Effector CD8-positive, alpha-beta T cell (primary cell): Measurements from ENCODE around the gene SLC20A1.
A peak's percentile ranks its signal among the peaks of the same experiment; 100 is the strongest.

Source experiments
- DNase-seq: peaks from one replicate; lab custom pipeline; 2025; lab: John Stamatoyannopoulos, UW

The SLC20A1 gene

DNA sequence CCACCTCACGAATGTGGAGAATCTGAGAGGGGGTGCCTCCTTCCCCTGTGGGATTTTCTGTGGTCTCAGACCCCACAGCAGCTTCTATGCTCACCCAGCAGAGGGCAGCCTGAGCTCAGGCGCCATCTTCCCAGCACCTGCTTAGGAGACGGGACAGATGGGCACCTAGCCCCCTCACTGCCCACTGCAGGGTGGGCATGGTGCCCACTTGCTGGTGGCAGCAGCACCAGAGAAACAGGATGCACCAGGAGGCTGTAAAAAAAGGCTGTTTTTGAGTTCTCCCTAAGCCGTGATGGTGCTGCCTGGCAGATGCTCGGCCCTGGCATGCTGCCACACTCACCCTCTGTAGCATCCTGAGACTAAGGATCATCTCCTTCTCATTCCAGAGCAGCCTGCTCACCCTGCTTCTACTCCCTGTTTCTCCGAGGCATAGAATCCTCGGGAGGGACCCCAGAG lies 19.1 kb upstream of the SLC20A1 start:
- DNase-seq: peak; percentile 43

DNA sequence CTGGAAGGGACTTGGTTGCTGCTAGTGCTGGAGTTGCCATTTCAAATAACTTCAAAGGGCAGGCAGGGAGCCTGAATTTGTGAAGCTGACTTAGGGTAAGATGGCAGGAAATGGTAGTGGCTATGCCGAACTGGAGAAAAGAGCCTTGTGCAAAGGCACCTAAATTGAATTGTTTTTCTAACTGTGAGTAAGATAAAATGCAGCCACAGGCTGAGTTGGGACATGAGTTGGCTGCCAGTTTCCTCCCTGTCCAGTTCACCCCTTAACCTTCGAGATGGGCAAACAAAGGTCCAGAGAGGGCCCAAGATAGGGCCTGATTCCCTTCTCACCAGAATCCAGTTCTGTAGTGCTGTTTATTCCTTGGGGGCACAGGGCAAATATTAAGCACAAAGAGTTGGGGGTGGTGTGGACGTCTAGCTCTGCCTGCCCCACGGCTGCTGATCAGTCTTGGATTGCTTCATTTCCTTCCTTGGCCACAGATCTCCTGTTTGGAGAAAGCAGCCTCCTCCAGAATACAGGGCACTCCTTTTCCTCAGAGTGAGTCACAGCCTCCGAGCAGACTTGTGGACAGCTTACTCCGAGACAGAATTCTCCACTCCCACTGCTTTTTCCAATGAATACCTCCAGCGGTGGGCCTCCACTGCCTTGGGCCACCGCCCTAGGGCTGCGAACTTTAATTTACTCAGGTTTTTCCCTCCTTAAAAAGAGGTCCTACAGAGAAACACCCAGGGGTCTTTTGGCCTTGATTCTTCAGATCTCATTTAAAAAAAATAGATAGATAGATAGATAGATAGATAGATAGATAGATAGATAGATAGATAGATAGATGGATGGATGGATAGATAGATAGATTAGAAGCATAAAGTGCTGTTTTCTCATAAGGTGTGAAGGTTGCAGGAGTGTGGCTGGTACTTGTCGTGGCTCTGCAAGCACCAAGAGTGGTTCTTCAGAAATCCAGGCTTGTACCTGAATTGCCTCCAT lies 18.4 kb upstream of the SLC20A1 start:
- no peak for DNase-seq

DNA sequence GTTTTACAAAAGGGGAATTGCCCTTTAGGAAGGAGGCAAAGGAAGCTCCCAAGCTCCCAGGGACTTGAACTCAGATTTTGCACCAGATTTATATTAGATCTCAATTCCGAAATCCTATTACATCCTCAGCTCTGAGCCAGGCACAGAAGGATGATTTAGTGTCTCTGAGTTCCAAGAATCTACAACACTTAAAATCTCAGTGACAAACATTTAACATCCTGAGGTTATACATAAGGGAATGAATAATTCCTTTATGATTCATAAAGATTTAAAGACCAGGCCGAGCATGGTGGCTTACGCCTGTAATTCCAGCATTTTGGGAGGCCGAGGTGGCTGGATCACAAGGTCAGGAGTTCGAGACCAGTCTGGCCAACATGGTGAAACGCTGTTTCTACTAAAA lies 16.5 kb upstream of the SLC20A1 start:
- no peak for DNase-seq

DNA sequence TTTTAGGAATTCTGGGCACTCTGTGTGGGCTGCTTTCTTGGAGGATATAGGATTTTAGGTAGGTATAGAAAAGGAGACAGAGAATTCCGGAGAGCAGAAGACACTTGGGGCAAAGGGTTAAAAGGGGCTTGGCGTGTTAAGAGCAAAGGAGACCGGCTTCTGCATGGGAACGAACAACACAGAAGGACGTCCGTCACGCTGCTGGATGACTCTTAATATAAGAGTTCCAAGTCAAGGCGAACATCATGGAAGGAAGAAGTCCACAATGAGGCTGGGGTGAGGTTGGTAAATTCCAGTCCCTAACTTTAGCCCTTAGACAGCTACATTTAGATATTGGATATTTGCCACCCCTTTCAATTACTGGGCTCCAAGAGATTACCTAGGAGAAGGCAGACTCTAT lies 15.9 kb upstream of the SLC20A1 start:
- DNase-seq: no peak

DNA sequence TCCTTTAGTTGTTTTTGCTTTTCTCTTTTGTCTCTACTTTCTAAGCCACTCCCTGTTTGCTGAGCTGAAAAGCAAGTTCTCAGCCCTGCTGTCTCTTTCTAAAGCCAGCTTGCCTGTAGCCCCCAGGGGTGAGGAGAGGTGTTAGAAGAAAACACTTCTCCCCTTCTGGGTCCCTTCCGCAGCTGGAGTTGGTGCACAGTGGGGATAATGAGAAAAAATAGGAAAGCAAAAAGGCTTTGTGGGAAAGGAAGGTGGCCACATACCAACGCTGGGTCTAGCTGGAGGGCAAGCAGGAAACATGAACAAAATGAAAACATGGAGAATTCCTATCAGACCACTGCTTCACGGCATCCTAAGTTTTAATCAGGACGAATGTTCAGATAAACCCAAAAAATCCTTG lies 15.5 kb upstream of the SLC20A1 start:
- no peak for DNase-seq

DNA sequence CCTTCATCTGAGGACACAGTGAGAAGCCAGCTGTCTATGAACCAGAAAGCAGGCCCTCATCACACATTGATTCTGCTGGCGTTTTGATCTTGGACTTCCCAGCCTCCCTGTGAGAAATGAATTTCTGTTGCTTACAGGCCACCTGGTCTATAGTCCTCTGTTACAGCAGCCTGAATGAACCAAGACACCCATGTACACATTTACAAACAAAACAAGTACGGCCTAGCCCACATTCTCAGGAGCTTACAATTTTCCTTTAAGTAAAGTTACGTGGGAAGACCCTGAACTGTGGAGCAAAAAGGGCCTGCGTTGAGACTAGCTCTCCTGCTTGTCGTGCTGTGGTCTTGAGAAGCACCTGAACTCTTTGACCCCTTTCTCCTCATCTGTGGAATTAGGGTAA lies 12.0 kb upstream of the SLC20A1 start:
- no peak for DNase-seq

DNA sequence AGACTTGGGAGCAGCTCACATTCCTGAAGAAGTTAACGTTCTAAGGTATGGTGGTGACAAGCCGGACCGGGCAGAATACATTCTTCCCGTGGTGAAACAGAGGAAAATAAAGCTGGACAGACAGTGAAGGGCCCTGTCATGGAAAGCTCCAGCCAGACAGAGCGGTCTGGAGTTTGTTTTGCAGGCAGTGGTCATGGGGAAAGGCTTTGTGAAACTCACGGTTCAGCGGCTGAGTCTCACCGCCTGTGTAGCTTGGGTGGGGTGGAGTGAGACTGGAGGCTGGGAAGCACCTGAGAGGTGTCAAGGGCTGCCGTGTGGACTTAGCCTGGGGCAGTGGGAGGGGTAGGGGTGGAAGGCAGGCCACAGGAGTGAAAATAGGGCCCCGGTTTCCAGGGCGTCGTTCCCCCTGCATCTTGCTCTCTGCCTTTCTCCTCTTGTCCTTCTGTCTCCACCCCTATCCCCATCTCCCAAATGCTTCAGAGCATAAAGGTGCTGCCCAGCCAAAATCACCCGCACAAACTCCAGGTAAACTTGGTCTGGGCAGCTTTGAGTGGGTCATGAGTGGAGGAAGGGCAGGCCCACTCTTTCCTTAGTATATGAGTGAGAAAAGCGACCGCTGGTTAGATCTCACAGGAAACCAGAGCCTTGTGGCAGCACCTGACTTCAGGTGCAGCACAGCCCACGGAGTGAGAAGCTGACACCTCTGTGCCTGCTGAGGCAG lies 11.4 kb upstream of the SLC20A1 start:
- DNase-seq: no peak

DNA sequence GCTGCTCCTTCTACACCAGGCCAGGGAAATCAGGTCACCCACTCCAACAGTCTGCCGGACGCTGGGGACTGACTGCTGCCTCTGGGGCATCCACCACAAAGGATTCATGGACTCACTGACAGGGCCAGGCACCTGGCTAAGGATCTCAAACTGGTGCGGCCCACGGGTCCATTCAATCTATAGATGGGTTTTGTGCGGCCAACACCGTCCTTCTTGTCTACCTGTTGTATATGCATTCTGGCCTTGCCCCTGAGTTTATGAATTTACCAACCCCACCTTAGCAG lies 10.9 kb upstream of the SLC20A1 start:
- no peak for DNase-seq

DNA sequence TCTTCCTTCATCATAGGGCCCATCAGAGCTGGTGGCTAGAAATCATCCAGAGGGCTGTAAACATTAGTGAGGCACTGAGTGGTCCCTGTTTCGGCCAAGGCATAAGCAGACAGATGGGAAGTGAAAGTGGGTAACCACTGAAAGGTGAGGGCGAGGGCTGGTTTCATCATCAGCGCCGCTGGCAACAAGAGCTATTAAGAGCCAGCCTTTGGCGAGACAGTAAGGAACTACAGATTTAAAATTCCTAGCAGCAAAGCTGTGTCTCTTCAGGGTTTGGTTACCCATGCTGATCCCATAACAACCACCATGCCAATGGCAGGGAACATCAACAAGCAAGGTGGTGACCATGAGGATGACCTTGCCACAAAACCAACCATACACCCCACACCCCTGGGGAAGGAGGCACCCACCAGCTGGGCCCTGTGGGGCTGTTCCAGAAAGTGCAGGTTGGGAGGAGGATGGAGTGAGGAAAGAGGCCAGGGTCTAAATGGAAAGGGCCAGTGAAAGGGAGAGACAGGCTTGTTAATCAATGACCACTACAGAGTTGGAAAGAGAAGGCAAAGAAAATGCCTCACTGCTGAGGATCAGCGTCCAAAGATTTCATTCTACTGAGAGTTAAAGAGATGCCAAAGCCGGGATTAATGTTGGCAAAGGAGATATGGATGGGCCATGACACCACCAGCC lies 9.0 kb upstream of the SLC20A1 start:
- DNase-seq: no peak

DNA sequence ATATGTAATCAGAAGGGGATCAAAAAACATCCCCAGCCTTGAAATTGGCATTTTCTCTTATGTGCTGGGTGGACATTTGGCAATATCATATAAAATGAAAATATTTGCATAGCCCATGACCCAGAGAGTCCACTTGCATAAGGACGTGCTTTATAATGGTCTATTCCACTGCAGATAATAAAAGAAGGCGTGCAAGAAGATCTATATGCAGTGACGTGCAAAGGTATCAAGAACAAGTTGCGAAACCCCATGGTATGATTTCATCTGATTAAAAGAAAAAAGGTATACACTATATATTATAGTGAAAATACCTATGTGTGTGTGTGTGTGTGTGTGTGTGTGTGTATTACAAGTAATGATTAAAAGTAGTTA lies 8.5 kb upstream of the SLC20A1 start:
- no peak for DNase-seq

DNA sequence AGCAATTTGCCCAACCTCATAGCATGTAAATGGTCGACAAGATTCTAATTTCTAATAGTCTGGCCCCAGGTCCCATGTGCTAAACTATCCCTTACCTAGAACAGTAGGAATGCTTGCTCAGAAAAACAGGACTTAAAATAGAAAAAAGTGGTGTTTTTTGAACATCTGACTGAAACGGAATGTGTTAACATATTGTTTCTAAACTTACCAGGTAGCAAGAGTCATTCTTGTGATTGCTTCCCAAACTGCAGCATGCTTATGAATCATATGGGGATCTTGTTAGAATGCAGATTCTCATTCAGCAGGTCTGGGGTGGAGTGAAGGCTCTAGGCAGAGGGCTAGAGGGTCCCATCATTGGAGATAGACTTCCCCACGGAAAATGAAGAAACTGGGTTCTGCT lies 5.8 kb upstream of the SLC20A1 start:
- no peak for DNase-seq

DNA sequence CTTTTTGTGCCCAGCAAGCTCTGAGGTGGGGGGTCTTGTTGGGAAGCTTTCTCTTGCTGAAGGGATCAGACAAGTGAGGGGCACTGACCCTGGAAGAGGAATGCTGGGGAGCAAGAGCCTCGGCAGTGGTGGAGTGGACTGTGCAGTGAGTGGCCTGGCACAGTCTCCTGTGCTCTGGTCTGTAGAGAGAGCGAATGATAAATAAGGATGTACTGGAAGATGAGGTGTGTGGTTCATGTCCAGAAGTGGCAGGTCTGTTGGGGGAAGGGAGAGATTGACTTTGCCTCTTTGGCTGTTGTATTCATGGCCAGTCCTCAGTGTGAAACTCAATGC lies 5.3 kb upstream of the SLC20A1 start:
- no peak for DNase-seq

DNA sequence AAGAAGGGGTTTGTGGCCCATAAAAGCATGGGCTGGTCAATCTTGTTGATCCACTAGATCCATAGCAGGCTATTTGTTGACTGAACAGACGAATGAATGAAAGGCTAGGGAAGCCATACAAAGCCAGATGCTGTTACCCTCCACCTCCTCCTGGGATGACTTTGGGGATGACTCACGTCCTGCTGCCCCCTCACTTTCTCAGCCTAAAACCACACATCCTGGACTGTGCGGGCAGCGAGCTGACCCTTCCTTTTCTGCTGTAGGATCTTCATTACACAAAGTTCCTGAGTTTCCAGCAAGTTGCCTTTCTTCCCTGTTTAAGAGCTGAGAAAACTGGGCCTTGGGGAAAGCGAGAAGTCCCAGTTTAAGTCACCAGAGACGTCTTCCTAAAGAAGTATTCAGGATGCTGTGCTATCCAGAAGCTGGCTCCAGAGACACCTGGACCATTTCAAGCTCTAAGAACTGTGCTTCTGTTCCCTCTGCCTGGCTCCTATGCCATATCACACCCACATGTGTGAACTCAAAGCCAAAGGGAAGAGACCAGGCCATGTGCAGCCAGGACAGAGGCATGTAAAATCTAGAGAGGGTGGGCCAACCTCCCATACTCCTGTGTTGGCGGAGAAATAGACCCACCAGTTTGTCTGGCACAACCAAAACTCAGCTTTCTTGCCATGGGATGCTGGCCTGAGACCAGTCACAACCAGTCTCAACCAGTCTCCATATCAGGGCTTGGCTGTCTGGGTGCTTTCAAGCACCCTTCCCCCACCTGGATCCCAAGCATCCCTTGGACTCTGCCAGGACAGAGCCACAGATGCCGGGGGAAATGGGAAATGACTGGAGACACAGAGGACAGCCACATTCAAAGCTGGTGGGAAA lies 4.7 kb upstream of the SLC20A1 start:
- no peak for DNase-seq

DNA sequence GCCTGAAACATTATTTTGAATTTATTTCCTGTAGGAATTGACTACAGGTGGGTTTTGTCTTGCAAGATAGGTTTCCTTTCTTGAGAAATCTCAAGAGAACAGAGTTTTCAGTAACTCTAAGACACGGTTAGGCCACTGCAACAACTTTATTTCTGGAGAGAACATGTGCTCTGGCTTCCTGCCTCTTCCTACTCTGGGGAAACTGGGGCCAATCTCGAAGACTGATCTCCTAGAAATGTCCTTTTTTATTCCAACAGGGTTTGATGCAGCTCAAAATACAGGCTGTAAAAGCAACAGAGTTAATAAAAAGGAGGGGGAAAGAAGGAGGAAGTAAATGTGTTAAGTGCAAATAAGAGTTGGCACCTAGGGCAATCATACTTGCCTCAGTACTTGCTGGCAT lies 4.0 kb upstream of the SLC20A1 start:
- DNase-seq: no peak

DNA sequence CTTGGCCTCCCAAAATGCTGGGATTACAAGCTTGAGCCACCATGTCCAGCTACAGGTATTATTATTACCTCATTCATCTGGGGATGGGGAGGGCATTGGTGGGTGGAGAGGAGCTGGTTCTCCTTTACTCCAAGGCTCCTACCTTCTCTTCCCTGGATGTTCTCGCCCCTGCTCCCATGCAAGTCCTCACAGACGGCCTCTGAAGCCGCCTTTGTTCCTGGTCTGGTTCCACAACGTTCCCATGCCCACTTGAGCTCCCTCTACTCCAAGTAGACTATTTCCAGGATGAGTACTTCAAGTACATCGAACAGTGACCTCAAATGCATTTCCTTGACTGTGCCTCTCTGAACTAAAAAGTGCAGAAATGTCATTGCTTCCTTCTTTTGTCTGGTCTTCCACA lies 3.2 kb upstream of the SLC20A1 start:
- DNase-seq: no peak

DNA sequence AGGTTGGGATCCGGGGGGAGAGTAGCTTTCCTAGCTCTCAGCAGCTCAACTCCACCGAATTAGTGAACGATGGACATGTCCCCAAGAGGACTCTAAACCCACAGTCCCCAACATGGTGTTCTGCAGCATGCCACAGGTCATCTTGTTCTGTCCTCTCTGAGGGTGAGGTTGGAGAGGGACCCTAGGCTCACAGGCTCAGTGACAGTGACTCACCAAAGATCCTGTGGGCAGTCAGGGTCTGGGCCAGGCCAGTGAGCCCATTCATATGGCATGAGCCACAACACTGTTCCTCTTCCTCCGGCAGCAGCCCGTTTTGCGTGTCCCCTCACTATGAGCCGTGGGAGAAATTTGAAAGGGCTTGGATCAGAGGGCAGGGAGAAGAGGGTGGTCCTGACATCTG lies 2.8 kb upstream of the SLC20A1 start:
- no peak for DNase-seq

DNA sequence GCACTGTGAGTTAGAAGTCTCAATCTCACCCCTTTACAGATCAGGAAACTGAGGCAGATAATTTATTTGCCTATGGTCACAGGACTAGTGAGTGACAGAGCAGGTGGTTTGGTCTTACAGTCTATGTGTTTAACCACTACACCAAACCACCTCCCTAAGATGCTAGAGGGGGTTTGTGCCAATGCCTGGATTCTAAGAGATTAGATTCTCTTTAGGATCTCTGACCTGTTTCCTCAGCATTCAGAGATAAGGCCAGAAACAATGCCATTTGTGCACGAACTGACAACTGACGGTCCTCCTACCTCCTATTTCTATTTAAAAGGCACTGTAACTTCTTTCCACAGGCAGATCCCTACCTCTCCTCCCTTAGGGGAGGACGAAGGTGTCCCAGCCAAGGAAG lies 2.3 kb upstream of the SLC20A1 start:
- DNase-seq: no peak

DNA sequence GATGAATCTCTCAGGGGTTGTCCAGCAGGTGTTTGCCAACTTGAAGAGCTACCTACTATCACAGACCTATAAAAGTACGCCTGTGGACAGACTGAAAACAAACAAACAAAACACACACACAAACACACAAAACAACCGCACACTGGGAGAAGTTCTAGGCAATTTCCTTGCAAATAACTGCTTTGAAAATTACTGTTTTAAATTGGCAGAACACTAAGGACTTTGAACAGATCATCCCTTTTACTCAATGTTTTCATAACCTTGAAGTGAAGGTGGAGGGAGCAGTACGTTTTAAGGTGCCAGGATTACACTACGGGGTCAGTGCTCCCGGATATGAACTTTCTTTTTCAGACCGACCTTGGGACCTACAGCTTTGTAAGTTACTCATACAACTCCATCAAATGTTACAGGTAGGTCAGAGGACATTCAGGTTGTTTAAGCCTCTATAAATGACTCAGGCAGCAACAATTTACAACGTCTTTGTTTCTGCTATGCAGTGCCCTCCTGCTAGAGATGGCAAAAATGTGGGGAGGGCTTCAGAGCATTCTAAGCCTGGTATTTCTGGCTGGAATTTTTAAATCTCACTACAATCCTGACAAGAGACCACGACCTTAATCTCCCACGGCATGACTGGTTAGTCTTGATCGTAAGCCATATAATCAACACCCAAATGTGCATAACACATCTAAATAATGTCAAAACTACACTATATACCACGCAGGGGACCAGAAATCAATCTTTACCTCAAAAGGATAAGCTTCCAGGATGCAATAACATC lies 1.4 kb upstream of the SLC20A1 start:
- no peak for DNase-seq

DNA sequence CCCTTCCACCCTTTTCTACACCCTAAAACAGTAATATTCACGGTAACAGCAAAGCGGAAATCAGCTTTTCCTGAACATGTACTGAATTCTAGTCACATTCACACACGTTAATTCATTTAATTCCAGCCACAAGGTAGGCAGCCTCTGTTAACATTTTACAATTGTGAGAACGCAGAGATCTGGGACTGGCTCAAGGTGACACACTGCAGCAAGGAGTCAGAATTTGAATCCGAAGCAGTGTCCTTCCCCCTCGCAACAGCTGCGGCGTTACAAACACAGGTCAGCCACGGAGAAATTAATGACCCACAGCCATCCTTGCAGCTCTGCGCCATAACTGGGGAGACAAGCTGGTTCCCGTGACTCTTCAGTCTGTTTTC lies 818 bp upstream of the SLC20A1 start:
- no peak for DNase-seq

DNA sequence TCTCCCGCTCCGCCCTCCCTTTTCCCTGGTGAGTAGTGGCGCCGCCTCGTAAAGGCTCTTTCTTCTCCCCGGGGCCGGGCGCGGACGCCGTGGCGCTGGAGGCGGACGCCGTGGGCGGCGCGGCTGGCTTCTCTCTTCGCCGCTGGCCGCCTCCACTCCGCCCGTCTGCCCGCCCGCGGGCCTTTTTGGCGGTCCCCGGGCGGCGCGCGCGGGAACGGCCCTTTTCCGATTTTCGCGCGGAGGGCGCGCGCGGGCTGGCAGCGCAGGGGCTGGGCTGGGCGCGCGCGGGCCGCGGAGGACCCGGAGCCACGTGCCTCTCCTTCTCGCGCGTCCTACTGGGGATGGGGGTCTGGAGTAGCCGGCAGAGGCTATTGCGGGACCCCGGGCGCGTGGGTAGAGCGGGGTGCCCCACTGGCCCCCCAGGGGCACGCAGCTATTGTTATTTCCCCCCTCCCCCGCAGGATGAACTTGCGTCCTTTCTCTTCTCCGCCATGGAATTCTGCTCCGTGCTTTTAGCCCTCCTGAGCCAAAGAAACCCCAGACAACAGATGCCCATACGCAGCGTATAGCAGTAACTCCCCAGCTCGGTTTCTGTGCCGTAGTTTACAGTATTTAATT lies 472 bp downstream of the SLC20A1 start:
- DNase-seq: peak; percentile 42
